ENCODE measurements around the gene NOTO.
"Not testable (repeated sequence)": the region's sequence is repeated elsewhere in the genome, so short reads cannot be mapped to it uniquely, and the experiment has no call there.

DNA sequence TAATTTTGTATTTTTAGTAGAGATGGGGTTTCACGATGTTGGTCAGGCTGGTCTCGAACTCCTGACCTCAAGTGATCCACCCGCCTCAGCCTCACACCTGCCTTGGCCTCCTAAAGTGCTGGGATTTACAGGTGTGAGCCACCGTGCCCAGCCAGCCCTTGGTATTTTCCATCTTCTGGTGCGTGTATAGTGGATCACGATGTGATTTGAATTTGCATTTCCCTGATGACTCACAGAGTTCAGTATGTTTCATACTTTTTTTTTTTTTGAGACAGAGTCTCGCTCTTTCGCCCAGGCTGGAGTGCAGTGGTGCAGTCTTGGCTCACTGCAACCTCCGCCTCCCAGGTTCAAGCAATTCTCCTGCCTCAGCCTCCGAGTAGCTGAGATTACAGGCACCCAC, 2.1 kb upstream of the NOTO start:
- TF ChIP-seq, protein P1, sequence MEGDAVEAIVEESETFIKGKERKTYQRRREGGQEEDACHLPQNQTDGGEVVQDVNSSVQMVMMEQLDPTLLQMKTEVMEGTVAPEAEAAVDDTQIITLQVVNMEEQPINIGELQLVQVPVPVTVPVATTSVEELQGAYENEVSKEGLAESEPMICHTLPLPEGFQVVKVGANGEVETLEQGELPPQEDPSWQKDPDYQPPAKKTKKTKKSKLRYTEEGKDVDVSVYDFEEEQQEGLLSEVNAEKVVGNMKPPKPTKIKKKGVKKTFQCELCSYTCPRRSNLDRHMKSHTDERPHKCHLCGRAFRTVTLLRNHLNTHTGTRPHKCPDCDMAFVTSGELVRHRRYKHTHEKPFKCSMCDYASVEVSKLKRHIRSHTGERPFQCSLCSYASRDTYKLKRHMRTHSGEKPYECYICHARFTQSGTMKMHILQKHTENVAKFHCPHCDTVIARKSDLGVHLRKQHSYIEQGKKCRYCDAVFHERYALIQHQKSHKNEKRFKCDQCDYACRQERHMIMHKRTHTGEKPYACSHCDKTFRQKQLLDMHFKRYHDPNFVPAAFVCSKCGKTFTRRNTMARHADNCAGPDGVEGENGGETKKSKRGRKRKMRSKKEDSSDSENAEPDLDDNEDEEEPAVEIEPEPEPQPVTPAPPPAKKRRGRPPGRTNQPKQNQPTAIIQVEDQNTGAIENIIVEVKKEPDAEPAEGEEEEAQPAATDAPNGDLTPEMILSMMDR (IDR thresholded peaks at IDR 0.05), result not testable (repeated sequence)
- TF ChIP-seq POLR2A (IDR thresholded peaks at IDR 0.05), result not testable (repeated sequence)
